ENCODE data around the gene FAM110A. TPM values are rescaled to one million over a fixed set of nuclear protein-coding genes. Genes with fewer than 3 reads are reported as not detected.

FAM110A gene
- total RNA-seq (10 to 100 TPM in 1 of 2 donors, 1 to 10 TPM in 1; 8.6 to 17.9 TPM), polyA plus RNA-seq (10 to 100 TPM; 11.9 to 13.4 TPM)
- long read RNA-seq, donor 1, transcript FAM110A-206 (2 exons, 1,614 nt) = major isoform, 5 of 30 reads
- long read RNA-seq, donor 1, partial matches to known transcripts = 22 of 30 reads
- long read RNA-seq, donor 1, other reads (novel, unspliced or antisense) = 0 of 30 reads
- long read RNA-seq, donor 2, partial matches to known transcripts = 9 of 13 reads
- long read RNA-seq, donor 2, other reads (novel, unspliced or antisense) = 0 of 13 reads
- long read RNA-seq, donor 3, partial matches to known transcripts = 0 of 3 reads
- long read RNA-seq, donor 3, other reads (novel, unspliced or antisense) = 0 of 3 reads
- long read RNA-seq, donor 4, partial matches to known transcripts = 9 of 13 reads
- long read RNA-seq, donor 4, other reads (novel, unspliced or antisense) = 0 of 13 reads
- long read RNA-seq, donor 5, transcript FAM110A-206 (2 exons, 1,614 nt) = major isoform, 6 of 34 reads
- long read RNA-seq, donor 5, partial matches to known transcripts = 24 of 34 reads
- long read RNA-seq, donor 5, other reads (novel, unspliced or antisense) = 0 of 34 reads

DNA sequence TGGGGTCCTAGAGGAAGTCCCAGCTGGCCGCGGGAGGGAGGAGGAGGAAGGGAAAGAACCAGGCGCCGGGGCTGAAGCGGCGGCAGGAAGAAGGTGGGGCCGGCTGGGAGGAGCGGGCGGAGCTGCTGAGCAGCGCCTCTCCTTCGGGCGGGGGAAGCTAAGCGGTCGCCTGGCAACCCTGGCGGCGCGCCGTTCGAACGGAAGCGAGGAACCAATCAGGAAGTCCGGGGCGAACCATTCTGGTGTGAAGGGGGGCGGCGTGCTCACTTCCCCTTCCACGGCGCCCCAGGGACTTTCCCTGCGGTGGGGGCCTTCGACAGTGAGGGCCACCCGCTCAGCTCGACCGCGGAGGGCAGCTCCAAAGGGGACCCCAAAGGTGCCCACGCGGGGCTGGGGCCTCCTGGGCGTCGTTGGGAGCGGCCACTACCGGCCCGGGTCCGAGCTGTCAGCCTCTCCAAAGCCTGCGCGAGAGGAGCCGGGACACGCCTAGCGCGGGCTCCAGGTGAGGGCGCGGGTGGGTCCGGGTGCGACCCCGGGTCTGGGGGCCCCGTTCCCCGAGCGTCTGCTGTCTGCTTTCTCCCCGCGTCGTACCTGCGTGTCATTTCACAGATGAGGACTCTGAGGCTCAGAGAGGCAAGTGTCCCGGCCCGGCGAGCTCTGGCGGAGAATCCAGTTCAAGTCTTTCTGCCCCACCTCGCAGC lies at the start of gene FAM110A:
TSS of gene FAM110A (plus strand) at position 266 of the 701 bp plus-strand sequence. CDS start 11,090 bp downstream, outside the sequence.
- peak within 1 kb of the TSS; percentile 80 to 89 for H3K27ac ChIP-seq (ENCODE audit: low read depth in 1 of 2, low read length in 1 of 2)
- H3K4me1 ChIP-seq (ENCODE audit: control insufficient read depth in 5 of 5, insufficient read depth in 5 of 5, low read length in 5 of 5) = peaks cover 0 to 24% (median 9%) of the 10 kb centered on the region in 5 donors
- peak; percentile 95 for ATAC-seq (ENCODE audit: insufficient read depth, low FRiP score)

DNA sequence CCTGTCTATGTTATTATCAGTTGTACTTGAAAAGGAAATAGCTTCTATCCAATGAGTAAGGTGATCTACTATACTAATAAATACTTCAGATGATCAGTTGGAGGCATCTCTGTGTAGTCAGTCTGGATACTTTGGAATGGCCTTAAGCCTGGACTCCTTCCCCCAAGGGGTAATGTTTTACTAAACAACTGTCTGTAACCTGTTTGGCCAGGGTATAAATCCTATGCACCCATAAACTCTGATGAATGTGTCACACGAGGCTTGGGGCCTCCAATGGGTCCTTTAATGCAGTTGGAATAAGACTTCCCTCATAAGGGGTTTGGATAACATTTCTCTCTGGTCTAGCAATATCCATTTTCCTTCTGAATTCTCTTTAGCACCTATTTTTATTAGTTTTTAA lies 45.7 kb upstream of the FAM110A start:
- H3K4me1 ChIP-seq (ENCODE audit: control insufficient read depth in 5 of 5, insufficient read depth in 5 of 5, low read length in 5 of 5) = no peaks in the 10 kb centered on the region
- ATAC-seq (ENCODE audit: insufficient read depth, low FRiP score) (no peak), DNase-seq (no peak)
- H3K9me3 ChIP-seq (ENCODE audit: control insufficient read depth in 4 of 4, insufficient read depth in 3 of 4, low read length in 3 of 4) = peaks cover 0 to 13% (median 5%) of the 10 kb centered on the region in 4 donors
- no peak overlapping the region for H3K27ac ChIP-seq (ENCODE audit: low read depth in 1 of 2, low read length in 1 of 2)
- TF ChIP-seq, protein P1, sequence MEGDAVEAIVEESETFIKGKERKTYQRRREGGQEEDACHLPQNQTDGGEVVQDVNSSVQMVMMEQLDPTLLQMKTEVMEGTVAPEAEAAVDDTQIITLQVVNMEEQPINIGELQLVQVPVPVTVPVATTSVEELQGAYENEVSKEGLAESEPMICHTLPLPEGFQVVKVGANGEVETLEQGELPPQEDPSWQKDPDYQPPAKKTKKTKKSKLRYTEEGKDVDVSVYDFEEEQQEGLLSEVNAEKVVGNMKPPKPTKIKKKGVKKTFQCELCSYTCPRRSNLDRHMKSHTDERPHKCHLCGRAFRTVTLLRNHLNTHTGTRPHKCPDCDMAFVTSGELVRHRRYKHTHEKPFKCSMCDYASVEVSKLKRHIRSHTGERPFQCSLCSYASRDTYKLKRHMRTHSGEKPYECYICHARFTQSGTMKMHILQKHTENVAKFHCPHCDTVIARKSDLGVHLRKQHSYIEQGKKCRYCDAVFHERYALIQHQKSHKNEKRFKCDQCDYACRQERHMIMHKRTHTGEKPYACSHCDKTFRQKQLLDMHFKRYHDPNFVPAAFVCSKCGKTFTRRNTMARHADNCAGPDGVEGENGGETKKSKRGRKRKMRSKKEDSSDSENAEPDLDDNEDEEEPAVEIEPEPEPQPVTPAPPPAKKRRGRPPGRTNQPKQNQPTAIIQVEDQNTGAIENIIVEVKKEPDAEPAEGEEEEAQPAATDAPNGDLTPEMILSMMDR (IDR thresholded peaks at IDR 0.05; ENCODE audit: control extremely low read depth, extremely low read depth) = no peak
- H3K4me3 ChIP-seq = no peak overlapping the region
- 31 to 43% methylated on average over 1 of the region's 1 CpG for WGBS, 2 donors
- H3K27me3 ChIP-seq (ENCODE audit: control insufficient read depth in 3 of 3, insufficient read depth in 3 of 3, low read length in 2 of 3) = no peaks in the 10 kb centered on the region
- no peak overlapping the region for H3K9ac ChIP-seq (ENCODE audit: insufficient read depth in 1 of 2, low read length in 2 of 2)
- H3K36me3 ChIP-seq (ENCODE audit: control insufficient read depth in 4 of 4, insufficient read depth in 4 of 4, low read length in 4 of 4) = no peaks in the 10 kb centered on the region

More for the DNA sequence above, at the start of gene FAM110A:
- TF ChIP-seq, protein P1 (IDR thresholded peaks at IDR 0.05; ENCODE audit: control extremely low read depth, extremely low read depth) = no peak
- DNase-seq = peak; percentile 97 to 99 (median 97)
- peak within 1 kb of the TSS; percentile 59 for H3K4me3 ChIP-seq
- peak within 1 kb of the TSS in 1 of 2 donors; percentile 71 for H3K9ac ChIP-seq (ENCODE audit: insufficient read depth in 1 of 2, low read length in 2 of 2)
- 0 to 1% methylated on average over 57 to 64 of the region's 64 CpGs for WGBS, 2 donors
- no peaks in the 10 kb centered on the region for H3K36me3 ChIP-seq (ENCODE audit: control insufficient read depth in 4 of 4, insufficient read depth in 4 of 4, low read length in 4 of 4)
- H3K27me3 ChIP-seq (ENCODE audit: control insufficient read depth in 3 of 3, insufficient read depth in 3 of 3, low read length in 2 of 3) = no peaks in the 10 kb centered on the region
- H3K9me3 ChIP-seq (ENCODE audit: control insufficient read depth in 4 of 4, insufficient read depth in 3 of 4, low read length in 3 of 4) = no peaks in the 10 kb centered on the region

DNA sequence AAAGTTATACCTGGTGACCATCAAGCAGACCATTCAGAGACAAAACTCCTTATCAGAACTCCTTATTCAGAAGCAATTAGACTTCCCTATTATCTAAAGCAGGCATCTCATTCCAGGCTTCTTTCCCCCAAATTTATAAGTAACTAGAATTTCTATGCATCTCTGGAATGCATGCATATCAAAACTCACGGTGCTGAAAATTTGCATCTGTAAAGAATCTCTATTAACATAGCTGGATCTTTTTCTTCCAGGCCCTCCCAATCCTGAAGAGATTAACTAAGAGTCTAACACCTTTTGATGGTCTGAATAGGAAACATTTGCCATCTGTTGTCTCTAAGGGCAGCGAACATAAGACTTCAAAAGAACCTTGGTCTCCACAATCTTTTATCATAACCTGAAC lies 42.5 kb upstream of the FAM110A start:
- TF ChIP-seq, protein P1 (IDR thresholded peaks at IDR 0.05; ENCODE audit: control extremely low read depth, extremely low read depth) = no peak
- 55 to 70% methylated on average over 2 of the region's 2 CpGs for WGBS, 2 donors
- no peaks in the 10 kb centered on the region for H3K27me3 ChIP-seq (ENCODE audit: control insufficient read depth in 3 of 3, insufficient read depth in 3 of 3, low read length in 2 of 3)
- H3K4me1 ChIP-seq (ENCODE audit: control insufficient read depth in 5 of 5, insufficient read depth in 5 of 5, low read length in 5 of 5) = no peaks in the 10 kb centered on the region
- no peak for ATAC-seq (ENCODE audit: insufficient read depth, low FRiP score)
- no peaks in the 10 kb centered on the region for H3K36me3 ChIP-seq (ENCODE audit: control insufficient read depth in 4 of 4, insufficient read depth in 4 of 4, low read length in 4 of 4)
- no peak for DNase-seq
- no peak overlapping the region for H3K9ac ChIP-seq (ENCODE audit: insufficient read depth in 1 of 2, low read length in 2 of 2)
- no peak overlapping the region for H3K4me3 ChIP-seq
- H3K9me3 ChIP-seq (ENCODE audit: control insufficient read depth in 4 of 4, insufficient read depth in 3 of 4, low read length in 3 of 4) = peaks cover 0 to 13% (median 2%) of the 10 kb centered on the region in 4 donors
- no peak overlapping the region for H3K27ac ChIP-seq (ENCODE audit: low read depth in 1 of 2, low read length in 1 of 2)

Data from lung (tissue), 16 donors.